IMR-90 (cell line): ENCODE data around the gene DMAC1. TPM values are rescaled to one million over a fixed set of nuclear protein-coding genes. Genes with fewer than 3 reads are reported as not detected.

ENCODE experiments used
- ATAC-seq: fragments of 200-7000 bp; cut with Tn5 transposase; 2 replicates; pipeline ENCODE4 v1.9.1; 2020; ENCODE audit warnings: low read depth, mild to moderate bottlenecking, moderate library complexity
- BruUV-seq: library from RNA; stranded (reverse); fragments of 400-500 nt; replicated peaks from 2 replicates; lab custom pipeline; 2021; lab: Mats Ljungman, UMichigan
- CTCF ChIA-PET: fragments of 300-600 bp; formaldehyde crosslinking; extraction: SDS; loops from one replicate; lab custom pipeline; 2021; ENCODE audit warnings: antibody characterized with exemption; lab: Yijun Ruan, JAX
- POLR2A ChIA-PET: fragments of 300-600 bp; sonication (Branson Sonifier 250); formaldehyde crosslinking; loops from one replicate; lab custom pipeline; 2022; ENCODE audit warnings: antibody characterized with exemption; ENCODE audit not compliant: unreplicated experiment; lab: Charles Lee
- DNase-seq: peaks from one replicate; pipeline ENCODE4 v3.0.0; 2013
- H2AFZ ChIP-seq: replicated peaks from 2 replicates; pipeline ENCODE3; 2013; ENCODE audit warnings: low read length, mild to moderate bottlenecking; ENCODE audit not compliant: poor library complexity
- H2AK5ac ChIP-seq: 2 replicates; pipeline ENCODE4 v1.6.1; 2013; ENCODE audit warnings: low read depth, low read length, inconsistent platforms
- H2AK9ac ChIP-seq: replicated peaks from 2 replicates; pipeline ENCODE3; 2013; ENCODE audit warnings: mild to moderate bottlenecking, low read depth, low read length, moderate library complexity; ENCODE audit not compliant: poor library complexity
- H2BK120ac ChIP-seq: 2 replicates; pipeline ENCODE4 v1.6.1; 2013; ENCODE audit warnings: low read depth, low read length, inconsistent platforms
- H2BK15ac ChIP-seq: 3 replicates; pipeline ENCODE4 v1.6.1; 2013; ENCODE audit warnings: low read depth, low read length, inconsistent platforms
- H2BK20ac ChIP-seq: 2 replicates; pipeline ENCODE4 v1.6.1; 2013; ENCODE audit warnings: low read depth, mild to moderate bottlenecking, inconsistent platforms, low read length, moderate library complexity
- H2BK5ac ChIP-seq: 2 replicates; pipeline ENCODE4 v1.6.1; 2013; ENCODE audit warnings: mild to moderate bottlenecking, low read depth, low read length, inconsistent platforms; ENCODE audit not compliant: poor library complexity, severe bottlenecking
- H3K14ac ChIP-seq: replicated peaks from 2 replicates; pipeline ENCODE4 v1.6.1; 2013; ENCODE audit warnings: low read depth, low read length, inconsistent platforms
- H3K18ac ChIP-seq: 2 replicates; pipeline ENCODE4 v1.6.1; 2013; ENCODE audit warnings: low read depth, low read length, control low read depth
- H3K23ac ChIP-seq: 2 replicates; pipeline ENCODE4 v1.6.1; 2013; ENCODE audit warnings: low read depth, low read length, inconsistent platforms
- H3K27ac ChIP-seq: 2 replicates; pipeline ENCODE4 v1.5.1; 2013; ENCODE audit warnings: mild to moderate bottlenecking, control low read depth, low read length; ENCODE audit not compliant: insufficient read depth
- H3K27me3 ChIP-seq: 2 replicates; pipeline ENCODE4 v1.6.1; 2013; ENCODE audit warnings: low read length; ENCODE audit not compliant: control insufficient read depth, insufficient read depth
- H3K36me3 ChIP-seq: 2 replicates; pipeline ENCODE4 v1.6.1; 2013; ENCODE audit warnings: low read length, mixed read lengths; ENCODE audit not compliant: control insufficient read depth, insufficient read depth
- H3K4ac ChIP-seq: 2 replicates; pipeline ENCODE4 v1.6.1; 2013; ENCODE audit warnings: low read depth, low read length, inconsistent platforms
- H3K4me1 ChIP-seq: 2 replicates; pipeline ENCODE4 v1.6.1; 2013; ENCODE audit warnings: low read length, mixed read lengths; ENCODE audit not compliant: control insufficient read depth, insufficient read depth
- H3K4me2 ChIP-seq: 2 replicates; pipeline ENCODE4 v1.6.1; 2013; ENCODE audit warnings: low read depth, mild to moderate bottlenecking, control low read depth, low read length, moderate library complexity
- H3K4me3 ChIP-seq: 2 replicates; pipeline ENCODE4 v1.5.1; 2013; ENCODE audit warnings: low read depth, mild to moderate bottlenecking, control low read depth, low read length, moderate library complexity; ENCODE audit not compliant: insufficient read depth
- H3K56ac ChIP-seq: 2 replicates; pipeline ENCODE4 v1.6.1; 2013; ENCODE audit warnings: low read length, inconsistent platforms; ENCODE audit not compliant: insufficient read depth; ENCODE audit errors: extremely low read depth
- H3K79me1 ChIP-seq, 2 experiments: 2 replicates each; pipeline ENCODE4 v1.6.1; 2013; ENCODE audit warnings: low read length in 2 of 2, inconsistent platforms in 1 of 2, low read depth in 1 of 2
- H3K9ac ChIP-seq: 2 replicates; pipeline ENCODE4 v1.6.1; 2013; ENCODE audit warnings: low read depth, low read length, control low read depth
- H3K9me1 ChIP-seq: 2 replicates; pipeline ENCODE4 v1.6.1; 2013; ENCODE audit warnings: low read length, inconsistent platforms; ENCODE audit not compliant: insufficient read depth
- H3K9me3 ChIP-seq: 2 replicates; pipeline ENCODE4 v1.6.1; 2013; ENCODE audit warnings: low read length; ENCODE audit not compliant: control insufficient read depth, insufficient read depth
- H4K20me1 ChIP-seq: 2 replicates; pipeline ENCODE4 v1.6.1; 2013; ENCODE audit warnings: low read length, inconsistent platforms; ENCODE audit not compliant: insufficient read depth
- H4K5ac ChIP-seq: 2 replicates; pipeline ENCODE4 v1.6.1; 2013; ENCODE audit warnings: mild to moderate bottlenecking, low read depth, low read length, control low read depth
- H4K8ac ChIP-seq, 2 experiments: 2 replicates each; pipeline ENCODE4 v1.6.1; 2013; ENCODE audit warnings: low read depth in 2 of 2, low read length in 2 of 2, control low read depth in 1 of 2, inconsistent platforms in 1 of 2
- H4K91ac ChIP-seq: 2 replicates; pipeline ENCODE4 v1.6.1; 2013; ENCODE audit warnings: low read depth, low read length, inconsistent platforms; ENCODE audit not compliant: insufficient read depth
- BHLHE40 ChIP-seq: fragments of 150-350 bp; IDR thresholded peaks from 2 replicates; pipeline ENCODE4 v1.6.1; 2016; ENCODE audit warnings: mild to moderate bottlenecking, low read depth, low read length
- CEBPB ChIP-seq: IDR thresholded peaks from 2 replicates; pipeline ENCODE4 v1.6.1; 2012; ENCODE audit warnings: low read depth, low read length, improper control_type of control experiment
- MAFK ChIP-seq: IDR thresholded peaks from 2 replicates; pipeline ENCODE4 v1.6.1; 2012; ENCODE audit warnings: low read depth, low read length, improper control_type of control experiment
- NFE2L2 ChIP-seq: fragments of 150-350 bp; IDR thresholded peaks from 2 replicates; pipeline ENCODE4 v1.6.1; 2016; ENCODE audit warnings: low read depth, mild to moderate bottlenecking, low read length
- POLR2A ChIP-seq: IDR thresholded peaks from 2 replicates; pipeline ENCODE4 v1.6.1; 2012; ENCODE audit warnings: mild to moderate bottlenecking, low read depth, low read length
- RAD21 ChIP-seq: IDR thresholded peaks from 2 replicates; pipeline ENCODE4 v1.6.1; 2012; ENCODE audit warnings: low read length, improper control_type of control experiment
- RCOR1 ChIP-seq: IDR thresholded peaks from 2 replicates; pipeline ENCODE4 v1.6.1; 2012; ENCODE audit warnings: mild to moderate bottlenecking, low read length, improper control_type of control experiment; ENCODE audit not compliant: insufficient replicate concordance
- USF2 ChIP-seq: fragments of 150-350 bp; IDR thresholded peaks from 2 replicates; pipeline ENCODE4 v1.6.1; 2017; ENCODE audit warnings: mild to moderate bottlenecking, antibody characterized with exemption, low read length, low read depth
- WGBS, 2 experiments: methylation state at CpG; one replicate each; pipeline versions ENCODE4 v1.1.5 to v1.1.7; 2013; ENCODE audit warnings: missing lambda C conversion rate in 2 of 2; ENCODE audit not compliant: insufficient read length in 1 of 2; ENCODE audit errors: extremely low coverage in 2 of 2; 5-methylcytosine and 5-hydroxymethylcytosine counted together
- dilution Hi-C: fragments of 300-500 bp; cut with HindIII; formaldehyde crosslinking; loops from one replicate; pipeline ENCODE4 v1.14.3; 2018; ENCODE audit warnings: low sequenced_read_pairs; ENCODE audit not compliant: unreplicated experiment
- in situ Hi-C: fragments of 300-500 bp; cut with MboI; formaldehyde crosslinking; loops from 3 replicates; pipeline ENCODE4 v1.14.3; 2019; ENCODE audit warnings: low sequenced_read_pairs, inconsistent platforms, mixed read lengths
- intact Hi-C: fragments of 100-400 bp; cut with micrococcal nuclease; formaldehyde crosslinking; loops from 2 replicates; pipeline ENCODE4 v1.10.0; 2022
- polyA plus RNA-seq, 3 experiments: library from polyadenylated mRNA; depleted of rRNA; stranded (reverse); fragments of >200 nt; gene quantifications; 2 replicates each; pipeline ENCODE4 v1.2.3, GENCODE V29; 2012; ENCODE audit warnings: low replicate concordance in 1 of 3
- total RNA-seq: library from RNA; depleted of rRNA; stranded (reverse); fragments of >200 nt; gene quantifications from 2 replicates; pipeline ENCODE4 v1.2.3, GENCODE V29; 2012
- TF ChIP-seq, protein P1 (sequence below): conservative IDR thresholded peaks from 2 replicates; pipeline ENCODE4 v1.5.1; 2012; ENCODE audit warnings: mild to moderate bottlenecking, low read depth, low read length, improper control_type of control experiment

The DMAC1 gene
- total and polyA plus RNA-seq, 2 of the 4 experiments (the other 2 are of a cell fraction): 8.1 to 14.5 TPM

DNA sequence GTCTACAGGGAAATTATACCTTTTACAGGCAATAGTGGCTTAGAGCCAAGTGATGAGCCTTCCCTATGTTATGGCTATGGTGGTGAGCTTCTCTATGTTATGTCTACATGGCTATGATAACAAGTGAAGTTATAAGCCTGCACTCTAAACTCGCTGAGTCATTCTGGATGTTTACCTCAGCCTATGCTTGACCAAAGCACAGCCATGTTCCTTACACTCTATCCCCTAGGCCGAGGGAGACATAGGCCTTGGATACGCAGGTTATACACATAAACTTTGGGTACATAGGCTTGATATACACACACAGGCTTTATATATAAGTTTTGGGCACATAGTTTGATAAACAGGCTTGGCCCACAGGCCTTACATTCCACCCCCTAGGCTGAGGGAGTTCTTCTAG is 13.8 kb downstream of the DMAC1 start:
- Histone ChIP-seq H4K91ac (no peak overlapping the region), H4K5ac (no peak overlapping the region), H3K23ac (no peak overlapping the region), H3K4ac (no peak overlapping the region; the same call in 1 of the 2 replicates), H3K9me1 (no peaks in the 10 kb centered on the region), H4K8ac (no peak overlapping the region), H2BK15ac (no peak overlapping the region), H3K14ac (no peak overlapping the region), H2BK20ac (no peak overlapping the region), H2BK5ac (no peak overlapping the region), H3K27me3 (no peaks in the 10 kb centered on the region), H3K36me3 (no peaks in the 10 kb centered on the region), H3K79me1 (no peaks in the 10 kb centered on the region), H2AK9ac (no peak overlapping the region), H3K18ac (no peak overlapping the region), H3K56ac (no peak overlapping the region), H3K27ac (no peak overlapping the region), H2AFZ (no peak overlapping the region), H3K4me2 (no peak overlapping the region), H3K9me3 (no peaks in the 10 kb centered on the region), H3K4me1 (no peaks in the 10 kb centered on the region), H2BK120ac (no peak overlapping the region), H2AK5ac (no peak overlapping the region), H4K20me1 (no peaks in the 10 kb centered on the region), H3K9ac (no peak overlapping the region), H3K4me3 (no peak overlapping the region)
- TF ChIP-seq POLR2A: no peak
- TF ChIP-seq BHLHE40: no peak
- no peak for TF ChIP-seq RCOR1
- no peak for TF ChIP-seq MAFK
- no peak for TF ChIP-seq CEBPB
- no peak for TF ChIP-seq RAD21
- TF ChIP-seq NFE2L2: peak; percentile 78
- TF ChIP-seq, protein P1, sequence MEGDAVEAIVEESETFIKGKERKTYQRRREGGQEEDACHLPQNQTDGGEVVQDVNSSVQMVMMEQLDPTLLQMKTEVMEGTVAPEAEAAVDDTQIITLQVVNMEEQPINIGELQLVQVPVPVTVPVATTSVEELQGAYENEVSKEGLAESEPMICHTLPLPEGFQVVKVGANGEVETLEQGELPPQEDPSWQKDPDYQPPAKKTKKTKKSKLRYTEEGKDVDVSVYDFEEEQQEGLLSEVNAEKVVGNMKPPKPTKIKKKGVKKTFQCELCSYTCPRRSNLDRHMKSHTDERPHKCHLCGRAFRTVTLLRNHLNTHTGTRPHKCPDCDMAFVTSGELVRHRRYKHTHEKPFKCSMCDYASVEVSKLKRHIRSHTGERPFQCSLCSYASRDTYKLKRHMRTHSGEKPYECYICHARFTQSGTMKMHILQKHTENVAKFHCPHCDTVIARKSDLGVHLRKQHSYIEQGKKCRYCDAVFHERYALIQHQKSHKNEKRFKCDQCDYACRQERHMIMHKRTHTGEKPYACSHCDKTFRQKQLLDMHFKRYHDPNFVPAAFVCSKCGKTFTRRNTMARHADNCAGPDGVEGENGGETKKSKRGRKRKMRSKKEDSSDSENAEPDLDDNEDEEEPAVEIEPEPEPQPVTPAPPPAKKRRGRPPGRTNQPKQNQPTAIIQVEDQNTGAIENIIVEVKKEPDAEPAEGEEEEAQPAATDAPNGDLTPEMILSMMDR: no peak
- no peak for TF ChIP-seq USF2
- ChIA-PET CTCF (no interaction called here), POLR2A (interaction anchor here (0.6 kb wide), 1 partner anchor 13 kb away, joined by 4 read pairs; no protein-coding TSS in a partner anchor)
- in situ Hi-C loops (no loop called here), intact Hi-C loops (no loop called here), dilution Hi-C loops (no loop called here)
- DNase-seq (peak; percentile 25), ATAC-seq (peak; percentile 51)
- no TSS peak for BruUV-seq
- no CpG with 5 or more reads among the region's 3 CpGs for whole genome bisulfite sequencing, 2 experiments
